Measurements from ENCODE around the gene PRRT2.

The PRRT2 gene

GRCh38 chr16:29864205-29864604 is 52.2 kb downstream of the PRRT2 start:
- no peak for DNase-seq
